CD4-positive, alpha-beta T cell treated with Interleukin-6 at 100 ng/mL for 8 hours (primary cell): ENCODE measurements around the gene POU6F1.
"Not testable (repeated sequence)": the region's sequence is repeated elsewhere in the genome, so short reads cannot be mapped to it uniquely, and the experiment has no call there.

Source experiments
- DNase-seq: peaks from one replicate; pipeline ENCODE4 v3.0.0-alpha.2; 2020; ENCODE audit warnings: mixed read lengths, low spot score

POU6F1 gene, protein sequence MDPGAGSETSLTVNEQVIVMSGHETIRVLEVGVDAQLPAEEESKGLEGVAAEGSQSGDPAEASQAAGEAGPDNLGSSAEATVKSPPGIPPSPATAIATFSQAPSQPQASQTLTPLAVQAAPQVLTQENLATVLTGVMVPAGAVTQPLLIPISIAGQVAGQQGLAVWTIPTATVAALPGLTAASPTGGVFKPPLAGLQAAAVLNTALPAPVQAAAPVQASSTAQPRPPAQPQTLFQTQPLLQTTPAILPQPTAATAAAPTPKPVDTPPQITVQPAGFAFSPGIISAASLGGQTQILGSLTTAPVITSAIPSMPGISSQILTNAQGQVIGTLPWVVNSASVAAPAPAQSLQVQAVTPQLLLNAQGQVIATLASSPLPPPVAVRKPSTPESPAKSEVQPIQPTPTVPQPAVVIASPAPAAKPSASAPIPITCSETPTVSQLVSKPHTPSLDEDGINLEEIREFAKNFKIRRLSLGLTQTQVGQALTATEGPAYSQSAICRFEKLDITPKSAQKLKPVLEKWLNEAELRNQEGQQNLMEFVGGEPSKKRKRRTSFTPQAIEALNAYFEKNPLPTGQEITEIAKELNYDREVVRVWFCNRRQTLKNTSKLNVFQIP

GRCh38 chr12:51217968-51218606, at the start of gene POU6F1:
TSS of gene POU6F1 (minus strand) at chr12:51218062. CDS start at chr12:51206836, 11,226 bp downstream.
- peak; percentile 70 for DNase-seq

DNA sequence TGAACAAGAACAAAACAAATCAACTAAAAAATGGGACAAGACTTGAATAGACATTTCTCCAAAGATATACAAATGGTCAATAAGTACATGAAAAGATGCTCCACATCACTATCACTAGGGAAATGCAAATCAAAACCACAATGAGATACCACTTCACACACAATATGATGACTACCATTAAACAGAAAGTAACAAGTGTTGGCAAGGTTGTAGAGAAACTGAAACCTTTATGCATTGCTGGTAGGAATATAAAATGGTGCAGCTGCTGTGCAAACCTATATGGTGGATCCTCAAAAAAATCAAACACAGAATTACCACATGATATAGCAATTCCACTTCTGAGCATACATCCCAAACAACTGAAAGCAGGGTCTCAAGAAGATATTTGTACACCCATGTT, 47.2 kb upstream of the POU6F1 start:
- DNase-seq, result no peak

GRCh38 chr12:51264297-51264696, 46.4 kb upstream of the POU6F1 start:
- no peak for DNase-seq

GRCh38 chr12:51263341-51263740, 45.5 kb upstream of the POU6F1 start:
- DNase-seq, result no peak

DNA sequence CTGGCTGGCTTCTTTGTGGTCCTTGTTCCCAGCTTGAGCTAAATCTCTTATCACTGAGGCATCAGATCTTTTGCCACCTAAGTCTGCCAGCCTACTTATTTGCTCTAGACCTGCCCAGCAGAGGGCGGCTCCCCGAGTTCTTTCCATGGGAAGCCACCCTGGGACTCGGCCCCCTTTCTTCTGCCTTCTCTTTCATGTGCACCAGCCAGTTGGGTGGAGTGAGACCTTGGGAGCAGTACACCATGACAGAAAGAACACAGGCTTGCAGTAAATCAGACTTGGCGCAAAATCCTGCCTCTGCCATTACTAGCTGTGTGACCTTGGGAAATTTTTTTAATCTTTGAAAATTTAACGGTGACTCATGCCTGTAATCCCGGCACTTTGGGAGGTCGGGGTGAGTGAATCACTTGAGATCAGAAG, 44.9 kb upstream of the POU6F1 start:
- DNase-seq, result no peak

GRCh38 chr12:51259600-51259999, 41.7 kb upstream of the POU6F1 start:
- DNase-seq, result not testable (repeated sequence)

DNA sequence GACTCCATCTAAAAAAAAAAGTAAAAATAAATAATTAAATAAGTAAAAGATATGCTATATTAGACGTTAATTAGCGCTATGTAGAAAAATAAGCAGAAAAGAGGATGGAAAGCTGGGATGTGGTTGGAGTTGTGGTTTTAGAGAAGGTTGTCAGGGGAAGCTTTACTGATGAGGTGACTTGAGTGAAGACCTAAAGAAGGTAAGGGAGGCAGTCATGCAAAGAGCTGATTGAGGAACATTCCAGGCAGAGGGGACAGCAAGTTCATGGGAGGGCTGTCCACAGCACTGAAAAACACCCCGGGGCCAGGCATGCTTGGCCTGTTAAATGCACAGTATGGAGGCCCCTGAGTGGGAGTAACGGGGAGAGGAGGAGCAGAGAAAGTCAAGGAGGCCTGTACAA, 36.7 kb upstream of the POU6F1 start:
- DNase-seq, result no peak

DNA sequence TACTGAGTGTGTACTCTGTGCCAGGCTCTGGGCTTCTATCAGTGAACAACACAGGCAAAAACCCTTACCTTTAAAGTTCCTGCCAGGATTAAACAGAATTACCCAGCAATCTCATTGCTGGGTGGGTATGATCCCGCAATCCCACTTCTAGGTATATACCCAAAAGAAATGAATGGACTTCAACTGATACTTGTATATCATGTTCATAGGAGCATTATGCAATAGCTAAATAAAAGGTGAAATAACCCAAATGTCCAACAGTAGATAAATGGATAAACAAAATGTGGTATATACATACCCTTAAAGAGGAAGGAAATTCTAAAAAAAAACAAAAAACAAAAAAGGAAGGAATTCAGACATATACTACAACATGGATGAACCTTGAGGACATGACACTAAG, 35.4 kb upstream of the POU6F1 start:
- DNase-seq, result no peak

DNA sequence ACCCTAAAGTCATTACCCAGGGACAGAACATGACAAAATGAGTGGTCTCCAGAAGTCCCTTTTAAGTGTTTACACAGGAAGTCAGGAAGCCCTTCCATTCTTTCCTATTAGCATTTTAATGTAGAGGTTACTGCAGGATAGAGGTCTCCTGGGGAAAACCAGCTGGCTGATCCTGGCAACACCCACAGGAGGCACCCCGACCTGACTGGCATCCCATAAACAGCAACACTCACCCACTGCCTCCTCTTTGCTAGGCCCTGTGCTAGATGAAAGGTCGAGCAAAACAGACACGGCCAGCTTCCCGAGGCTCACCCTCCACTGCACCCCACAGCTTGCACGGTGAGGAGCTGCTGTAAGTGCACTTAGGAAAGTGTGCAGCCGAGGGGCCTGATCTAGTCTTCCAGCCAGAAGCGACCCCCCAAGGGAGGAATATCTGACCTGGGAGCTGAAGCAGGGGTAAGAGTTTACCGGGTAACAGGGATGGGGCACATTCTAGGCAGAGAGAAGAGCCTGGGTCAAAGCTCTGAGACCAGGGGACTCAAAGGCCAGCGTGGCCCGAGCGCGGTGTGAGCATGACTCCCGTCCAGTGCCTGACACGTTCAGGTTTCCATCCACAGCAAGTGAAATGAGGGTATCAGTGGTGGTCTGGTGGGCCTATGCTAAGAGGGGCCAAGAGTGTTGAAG, 29.8 kb upstream of the POU6F1 start:
- no peak for DNase-seq

DNA sequence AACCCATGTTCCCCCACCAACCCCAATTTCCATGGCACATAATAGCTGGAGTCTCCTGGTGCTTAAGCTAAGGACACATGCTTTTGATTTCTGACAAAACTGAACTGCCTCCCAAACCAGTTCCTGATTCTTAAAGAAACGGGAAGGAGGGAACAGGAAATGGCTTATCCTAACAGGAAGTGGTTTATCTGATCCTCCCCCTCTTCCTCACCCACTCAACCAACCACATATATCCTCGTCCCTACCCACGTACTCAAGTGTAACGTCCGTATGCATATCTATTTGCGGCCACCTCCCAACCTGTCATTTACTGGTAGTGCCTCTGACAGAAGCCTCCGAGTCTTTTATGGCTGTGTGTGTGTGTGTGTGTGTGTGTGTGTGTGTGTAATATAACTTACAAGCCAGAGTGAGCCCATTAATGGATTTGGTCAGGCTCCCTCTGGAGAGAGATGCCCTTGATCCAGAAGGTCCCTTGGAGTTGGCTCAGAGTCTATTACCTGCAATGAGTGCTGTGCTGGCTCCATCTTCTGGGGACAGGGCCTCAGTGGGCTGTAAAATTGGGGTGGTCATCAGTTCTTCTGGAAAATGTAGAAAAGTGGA, 28.5 kb upstream of the POU6F1 start:
- peak; percentile 46 for DNase-seq

GRCh38 chr12:51245476-51246253, 27.8 kb upstream of the POU6F1 start:
- DNase-seq, result no peak

GRCh38 chr12:51244269-51244668, 26.4 kb upstream of the POU6F1 start:
- no peak for DNase-seq

DNA sequence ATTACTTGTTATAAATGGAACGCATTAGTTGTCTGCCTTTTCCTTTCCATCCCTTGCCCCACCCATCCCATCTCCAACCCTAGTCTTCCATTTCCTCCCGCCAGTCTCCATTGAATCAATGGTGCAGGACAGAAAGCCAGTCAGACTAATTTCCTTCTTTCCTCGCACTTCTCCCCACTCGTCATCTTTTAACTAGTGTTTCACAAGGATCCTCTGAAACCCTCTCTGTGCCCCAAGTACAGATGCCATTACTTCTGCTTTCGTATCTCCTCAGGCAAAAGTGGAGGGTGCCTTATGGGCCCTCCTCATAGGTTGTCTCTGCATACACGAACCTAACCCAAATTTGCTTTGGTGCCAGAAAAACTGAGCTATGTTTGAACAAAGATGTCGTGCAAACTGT, 25.0 kb upstream of the POU6F1 start:
- no peak for DNase-seq

DNA sequence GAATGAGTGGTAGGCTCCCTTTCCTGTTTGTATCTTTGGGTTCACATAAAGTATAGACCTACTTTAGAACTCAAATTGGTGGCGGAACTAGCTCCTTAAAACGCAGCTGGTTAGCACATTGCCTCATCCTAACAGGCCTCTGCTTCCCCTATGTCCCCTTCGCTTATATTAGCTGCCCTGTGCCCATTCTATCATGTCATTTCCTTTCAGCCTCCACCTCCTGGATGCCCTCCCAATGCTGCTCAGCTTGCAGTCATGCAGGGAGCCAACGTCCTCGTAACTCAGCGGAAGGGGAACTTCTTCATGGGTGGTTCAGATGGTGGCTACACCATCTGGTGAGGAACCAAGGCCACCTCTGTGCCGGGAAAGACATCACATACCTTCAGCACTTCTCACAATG, 24.3 kb upstream of the POU6F1 start:
- no peak for DNase-seq

DNA sequence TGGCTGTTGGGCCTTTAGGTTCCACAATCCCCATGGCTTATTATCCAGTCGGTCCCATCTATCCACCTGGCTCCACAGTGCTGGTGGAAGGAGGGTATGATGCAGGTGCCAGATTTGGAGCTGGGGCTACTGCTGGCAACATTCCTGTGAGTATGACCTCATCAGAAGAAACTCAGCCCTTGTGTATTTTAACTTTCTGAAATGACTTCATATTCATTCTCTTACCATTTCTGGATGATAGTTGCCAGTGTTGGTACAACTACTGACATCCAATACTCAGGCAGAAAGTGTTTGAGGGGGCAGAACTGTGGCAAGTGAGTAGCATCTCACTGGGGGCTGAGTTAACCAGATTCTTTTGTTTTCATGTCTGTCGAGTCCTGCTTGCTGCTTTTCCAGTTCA, 23.1 kb upstream of the POU6F1 start:
- no peak for DNase-seq

DNA sequence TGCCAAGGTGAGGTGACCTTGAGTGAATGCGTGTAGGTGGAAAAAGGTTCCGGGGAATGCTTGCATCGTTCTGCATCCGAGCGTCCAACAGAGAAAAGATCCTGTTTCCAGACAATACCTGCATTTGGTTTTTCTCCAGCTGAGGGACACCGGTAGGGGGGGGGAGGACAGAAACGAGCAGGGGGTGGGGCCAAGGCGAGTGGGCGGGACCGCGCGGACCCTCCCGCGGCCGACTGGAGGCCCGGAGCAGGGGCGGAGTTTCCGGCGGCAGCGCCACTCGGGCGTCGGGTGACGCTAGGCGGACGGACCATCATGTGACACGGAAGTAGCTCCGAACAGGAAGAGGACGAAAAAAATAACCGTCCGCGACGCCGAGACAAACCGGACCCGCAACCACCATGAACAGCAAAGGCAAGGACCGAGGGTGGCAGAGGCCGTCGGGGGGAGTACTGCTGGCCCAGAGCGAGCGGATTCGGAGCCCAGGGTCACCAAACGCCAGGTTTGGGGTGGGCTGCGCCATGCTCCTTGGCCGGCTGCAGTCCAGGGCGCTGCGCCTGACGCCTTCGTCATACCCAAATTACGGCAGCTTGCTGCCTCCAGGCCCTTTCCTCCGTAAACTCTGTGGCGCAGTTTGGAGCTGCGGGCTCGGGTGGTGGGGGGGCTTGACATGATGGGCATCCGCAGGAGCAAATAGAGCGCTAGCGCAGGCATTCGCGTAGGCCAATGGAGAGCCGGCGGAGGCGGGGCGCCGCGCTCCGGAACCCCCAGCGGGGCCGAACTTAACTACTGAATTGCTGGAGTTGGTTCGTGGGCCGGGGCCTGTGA, 20.9 kb upstream of the POU6F1 start, which contains the start of gene DAZAP2:
DAZAP2 (plus strand) TSS at position 317 of the 825 bp plus-strand sequence; CDS start at position 399, 82 bp downstream.
- peak; percentile 96 for DNase-seq

- peak; percentile 21 for DNase-seq
These were observed 20.2 kb upstream of the POU6F1 start for GRCh38 chr12:51238037-51238509.

DNA sequence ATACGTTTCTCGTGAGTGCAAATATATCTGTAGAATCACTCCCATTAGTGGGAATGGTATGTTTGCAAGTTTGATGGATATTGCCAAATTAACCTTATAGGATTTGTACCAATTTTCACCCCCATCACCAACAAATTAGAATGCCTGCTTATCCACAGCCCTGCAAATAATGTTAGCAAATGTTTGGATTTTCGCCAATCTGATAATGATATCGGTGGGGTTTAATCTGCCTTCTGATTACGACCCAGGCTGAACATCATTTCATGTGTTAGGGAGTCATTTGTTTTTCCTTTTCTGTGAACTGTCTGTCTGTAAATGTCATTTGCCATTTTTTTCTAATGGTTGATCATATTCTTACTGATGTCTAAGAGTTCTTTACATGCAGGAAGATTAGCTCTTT, 16.7 kb upstream of the POU6F1 start:
- no peak for DNase-seq

- DNase-seq, result no peak
These were observed 14.8 kb upstream of the POU6F1 start for GRCh38 chr12:51232642-51233041.
